GM12878 (cell line): ENCODE results near the gene VSX2. TPM values are rescaled to one million over a fixed set of nuclear protein-coding genes. Genes with fewer than 3 reads are reported as not detected.

Experiments used
- EZH2 ChIP-seq: IDR thresholded peaks from 2 replicates; pipeline ENCODE4 v1.6.1; 2012; ENCODE audit warnings: low read depth, mild to moderate bottlenecking, control low read depth, inconsistent platforms, low read length, borderline replicate concordance; ENCODE audit not compliant: control insufficient read depth
- KDM1A ChIP-seq: fragments of 200-600 bp; sonication (generic); IDR thresholded peaks from 2 replicates; pipeline ENCODE4 v1.6.1; 2016; ENCODE audit warnings: borderline replicate concordance
- SPI1 ChIP-seq: IDR thresholded peaks from 2 replicates; pipeline ENCODE4 v1.6.1; 2011; ENCODE audit warnings: low read depth, mild to moderate bottlenecking, low read length, moderate library complexity, borderline replicate concordance; ENCODE audit not compliant: insufficient read depth
- polyA plus RNA-seq, 11 experiments: library from polyadenylated mRNA; depleted of rRNA in 4 of 11; unstranded in 6 of 11; stranded (reverse) in 5 of 11; fragments of >200 nt; fragmentation: Nextera tagmentation in 4 of 11; fragmentation: Illumina TruSeq in 1 of 11; extraction: Ambion mirVana in 4 of 11; extraction: Trizol in 1 of 11; gene quantifications; 1 replicate in 1 of 11; 2 replicates in 10 of 11; pipeline versions ENCODE4 v1.2.1 to v1.2.3, GENCODE V29; 2011 to 2016; ENCODE audit warnings: inconsistent platforms in 2 of 11, missing spikeins in 2 of 11, low read depth in 1 of 11
- total RNA-seq, 4 experiments: library from RNA; depleted of rRNA in 3 of 4; stranded (reverse); fragments of >200 nt in 3 of 4; fragmentation: Illumina TruSeq in 1 of 4; extraction: Trizol in 1 of 4; gene quantifications; 2 replicates each; pipeline versions ENCODE4 v1.2.1 to v1.2.3, GENCODE V29; 2013 to 2021
- TF ChIP-seq, protein P1 (sequence below): IDR thresholded peaks from 2 replicates; pipeline ENCODE4 v1.6.1; 2011; ENCODE audit warnings: low read depth, low read length, improper control_type of control experiment, borderline replicate concordance
- TF ChIP-seq, protein P2 (sequence below): fragments of 450-650 bp; IDR thresholded peaks from 2 replicates; pipeline ENCODE4 v1.6.1; 2017; ENCODE audit warnings: mild to moderate bottlenecking, moderate library complexity

VSX2 gene
- total and polyA plus RNA-seq, 10 of the 15 experiments (the other 5 are each of a cell fraction or from before 2014, with no cell fraction given) = 0.04 to 0.05 TPM; not detected in 8

DNA sequence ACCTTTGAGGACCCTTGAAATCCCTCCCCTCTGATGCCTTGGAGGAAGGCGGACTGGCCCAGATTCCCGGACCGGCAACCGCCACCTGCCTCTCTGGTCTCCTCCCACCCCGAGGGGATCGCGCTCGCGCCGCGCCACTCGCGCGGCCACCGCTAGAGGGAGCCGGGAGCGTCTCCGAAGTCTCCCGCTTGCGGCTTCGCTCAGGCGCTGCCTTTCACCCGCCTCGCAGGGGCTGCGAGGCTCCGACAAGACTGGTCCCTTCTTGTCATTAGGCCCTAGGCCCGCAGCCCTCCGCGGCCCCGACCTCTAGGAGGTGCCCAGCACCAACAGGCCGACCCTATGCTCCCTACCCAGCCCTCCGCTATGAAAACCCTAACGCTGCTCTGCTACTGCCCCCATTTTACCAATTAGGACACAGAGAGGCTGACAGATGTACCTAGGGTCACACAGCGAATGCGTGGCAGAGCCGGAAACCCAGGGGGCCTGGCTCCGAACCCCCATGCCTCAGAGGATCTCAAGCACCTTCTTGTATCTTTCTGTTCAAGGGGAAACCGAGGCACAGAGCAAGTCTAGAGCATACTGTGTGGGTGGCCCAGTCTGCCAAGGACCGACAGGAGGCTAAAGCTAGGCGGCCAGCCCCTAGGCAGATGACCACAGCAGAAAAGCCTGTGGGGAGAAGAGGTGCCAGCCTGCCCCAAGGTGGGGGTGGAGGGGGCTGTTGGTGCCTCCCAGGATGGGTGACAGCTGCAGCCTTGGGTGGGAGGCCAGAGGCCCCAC, 21.4 kb upstream of the VSX2 start (continued):
- TF ChIP-seq EZH2 (no peak), KDM1A (no peak), SPI1 (no peak)
- TF ChIP-seq, protein P1, sequence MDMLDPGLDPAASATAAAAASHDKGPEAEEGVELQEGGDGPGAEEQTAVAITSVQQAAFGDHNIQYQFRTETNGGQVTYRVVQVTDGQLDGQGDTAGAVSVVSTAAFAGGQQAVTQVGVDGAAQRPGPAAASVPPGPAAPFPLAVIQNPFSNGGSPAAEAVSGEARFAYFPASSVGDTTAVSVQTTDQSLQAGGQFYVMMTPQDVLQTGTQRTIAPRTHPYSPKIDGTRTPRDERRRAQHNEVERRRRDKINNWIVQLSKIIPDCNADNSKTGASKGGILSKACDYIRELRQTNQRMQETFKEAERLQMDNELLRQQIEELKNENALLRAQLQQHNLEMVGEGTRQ = no peak
- TF ChIP-seq, protein P2, sequence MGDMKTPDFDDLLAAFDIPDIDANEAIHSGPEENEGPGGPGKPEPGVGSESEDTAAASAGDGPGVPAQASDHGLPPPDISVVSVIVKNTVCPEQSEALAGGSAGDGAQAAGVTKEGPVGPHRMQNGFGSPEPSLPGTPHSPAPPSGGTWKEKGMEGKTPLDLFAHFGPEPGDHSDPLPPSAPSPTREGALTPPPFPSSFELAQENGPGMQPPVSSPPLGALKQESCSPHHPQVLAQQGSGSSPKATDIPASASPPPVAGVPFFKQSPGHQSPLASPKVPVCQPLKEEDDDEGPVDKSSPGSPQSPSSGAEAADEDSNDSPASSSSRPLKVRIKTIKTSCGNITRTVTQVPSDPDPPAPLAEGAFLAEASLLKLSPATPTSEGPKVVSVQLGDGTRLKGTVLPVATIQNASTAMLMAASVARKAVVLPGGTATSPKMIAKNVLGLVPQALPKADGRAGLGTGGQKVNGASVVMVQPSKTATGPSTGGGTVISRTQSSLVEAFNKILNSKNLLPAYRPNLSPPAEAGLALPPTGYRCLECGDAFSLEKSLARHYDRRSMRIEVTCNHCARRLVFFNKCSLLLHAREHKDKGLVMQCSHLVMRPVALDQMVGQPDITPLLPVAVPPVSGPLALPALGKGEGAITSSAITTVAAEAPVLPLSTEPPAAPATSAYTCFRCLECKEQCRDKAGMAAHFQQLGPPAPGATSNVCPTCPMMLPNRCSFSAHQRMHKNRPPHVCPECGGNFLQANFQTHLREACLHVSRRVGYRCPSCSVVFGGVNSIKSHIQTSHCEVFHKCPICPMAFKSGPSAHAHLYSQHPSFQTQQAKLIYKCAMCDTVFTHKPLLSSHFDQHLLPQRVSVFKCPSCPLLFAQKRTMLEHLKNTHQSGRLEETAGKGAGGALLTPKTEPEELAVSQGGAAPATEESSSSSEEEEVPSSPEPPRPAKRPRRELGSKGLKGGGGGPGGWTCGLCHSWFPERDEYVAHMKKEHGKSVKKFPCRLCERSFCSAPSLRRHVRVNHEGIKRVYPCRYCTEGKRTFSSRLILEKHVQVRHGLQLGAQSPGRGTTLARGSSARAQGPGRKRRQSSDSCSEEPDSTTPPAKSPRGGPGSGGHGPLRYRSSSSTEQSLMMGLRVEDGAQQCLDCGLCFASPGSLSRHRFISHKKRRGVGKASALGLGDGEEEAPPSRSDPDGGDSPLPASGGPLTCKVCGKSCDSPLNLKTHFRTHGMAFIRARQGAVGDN = no peak
